ENCODE data around the gene DIPK1B.
A peak's percentile ranks its signal among the peaks of the same experiment; 100 is the strongest.

The DIPK1B gene

DNA sequence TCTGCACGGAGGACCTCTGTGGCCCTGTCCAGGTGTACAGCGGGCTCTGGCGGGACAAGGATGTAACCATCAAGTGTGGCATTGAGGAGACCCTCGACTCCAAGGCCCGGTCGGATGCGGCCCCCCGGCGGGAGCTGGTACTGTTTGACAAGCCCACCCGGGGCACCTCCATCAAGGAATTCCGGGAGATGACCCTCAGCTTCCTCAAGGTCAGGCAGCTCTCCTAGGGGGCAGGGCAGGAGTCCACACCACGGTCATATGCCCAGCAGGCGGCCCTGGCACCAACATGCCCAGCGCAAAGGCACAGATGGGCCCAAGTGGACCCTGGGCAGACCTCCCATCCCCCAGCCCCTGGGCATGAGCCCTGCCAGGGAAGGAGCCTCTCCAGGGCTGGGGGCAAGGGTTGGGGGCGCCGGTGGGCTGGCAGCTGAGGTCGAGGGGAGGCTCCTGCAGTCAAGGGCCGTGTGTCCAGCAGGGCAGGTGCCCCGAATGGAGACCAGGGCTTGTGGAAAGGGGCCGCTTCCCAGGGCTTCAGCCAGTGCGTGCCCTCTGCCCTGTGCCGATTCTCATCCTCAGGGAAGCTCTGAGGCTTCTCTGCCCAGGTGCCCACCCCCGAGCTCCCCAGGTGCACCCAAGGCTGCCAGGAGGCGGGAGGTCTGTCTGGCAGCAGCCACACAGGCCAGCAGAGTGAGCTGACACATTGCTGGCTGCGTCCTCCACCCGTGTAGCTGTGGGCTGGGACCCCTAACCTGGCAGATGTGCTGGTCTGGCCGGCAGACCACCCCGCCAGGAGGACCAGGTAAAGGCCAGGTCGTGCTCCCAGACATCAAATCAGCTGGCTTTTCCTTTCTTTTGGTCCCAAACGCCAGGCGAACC lies 10.0 kb downstream of the DIPK1B start:
- whole genome bisulfite sequencing, 2 donors (ENCODE audit: extremely low coverage in 2 of 2, insufficient read length in 2 of 2, insufficient replicate concordance in 1 of 2) = no CpG with 5 or more reads among the region's 31 CpGs
- no peak overlapping the region for H2BK5ac ChIP-seq (ENCODE audit: low read length)
- no peak overlapping the region for H3K9ac ChIP-seq (ENCODE audit: low read depth, low read length, poor library complexity)
- H2BK12ac ChIP-seq (ENCODE audit: low read length) = no peak overlapping the region
- H3K4ac ChIP-seq (ENCODE audit: low read length) = no peak overlapping the region
- H2AK5ac ChIP-seq (ENCODE audit: low read depth, low read length) = no peak overlapping the region
- H3K36me3 ChIP-seq (replicated peaks in 1 of 2; ENCODE audit: control insufficient read depth in 2 of 2, insufficient read depth in 2 of 2, low read length in 2 of 2) = peaks cover 43 to 61% of the 10 kb centered on the region in 2 donors
- no peak overlapping the region for H4K91ac ChIP-seq (ENCODE audit: low read depth, low read length, poor library complexity)
- peak overlapping the region; percentile 80 for H3K23ac ChIP-seq (ENCODE audit: low read depth, low read length, poor library complexity)
- peaks cover 28 to 39% of the 10 kb centered on the region in 2 donors for H3K4me1 ChIP-seq (ENCODE audit: control insufficient read depth in 2 of 2, insufficient read depth in 1 of 2, low read depth in 1 of 2, low read length in 2 of 2)
- peaks cover 0 to under 1% of the 10 kb centered on the region in 2 donors for H3K9me3 ChIP-seq (replicated peaks in 1 of 2; ENCODE audit: control insufficient read depth in 2 of 2, insufficient read depth in 1 of 2, low read depth in 1 of 2, low read length in 2 of 2)
- no peak overlapping the region for H3K18ac ChIP-seq (ENCODE audit: low read length)
- peaks cover 19% of the 10 kb centered on the region for H3K79me1 ChIP-seq (ENCODE audit: low read depth, low read length)
- no peak overlapping the region for H3K14ac ChIP-seq (ENCODE audit: low read length)
- H2BK15ac ChIP-seq (ENCODE audit: low read length) = no peak overlapping the region
- no peak overlapping the region for H2AFZ ChIP-seq (ENCODE audit: low read length)
- no peak for DNase-seq (ENCODE audit: low spot score)
- no peak overlapping the region for H3K4me3 ChIP-seq (ENCODE audit: low read length in 2 of 2)
- H3K4me2 ChIP-seq (ENCODE audit: insufficient read depth, low read length, poor library complexity, severe bottlenecking) = no peak overlapping the region
- no peak overlapping the region for H2BK120ac ChIP-seq (ENCODE audit: low read depth, low read length)
- H3K27ac ChIP-seq (replicated peaks; ENCODE audit: low read length) = no peak overlapping the region
- H4K8ac ChIP-seq (ENCODE audit: low read depth, low read length) = no peak overlapping the region
- H3K27me3 ChIP-seq (ENCODE audit: control insufficient read depth in 3 of 3, insufficient read depth in 3 of 3, low read depth in 1 of 3, low read length in 3 of 3) = no peaks in the 10 kb centered on the region

DNA sequence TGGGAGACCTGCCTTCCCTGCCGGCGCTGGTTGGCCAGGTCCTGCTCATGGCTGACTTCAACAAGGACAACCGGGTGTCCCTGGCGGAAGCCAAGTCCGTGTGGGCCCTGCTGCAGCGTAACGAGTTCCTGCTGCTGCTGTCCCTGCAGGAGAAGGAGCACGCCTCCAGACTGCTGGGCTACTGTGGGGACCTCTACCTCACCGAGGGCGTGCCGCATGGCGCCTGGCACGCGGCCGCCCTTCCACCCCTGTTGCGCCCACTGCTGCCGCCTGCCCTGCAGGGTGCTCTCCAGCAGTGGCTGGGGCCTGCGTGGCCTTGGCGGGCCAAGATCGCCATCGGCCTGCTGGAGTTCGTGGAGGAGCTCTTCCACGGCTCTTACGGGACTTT lies 10.6 kb downstream of the DIPK1B start:
- peaks cover 29 to 42% of the 10 kb centered on the region in 2 donors for H3K4me1 ChIP-seq (ENCODE audit: control insufficient read depth in 2 of 2, insufficient read depth in 1 of 2, low read depth in 1 of 2, low read length in 2 of 2)
- H3K18ac ChIP-seq (ENCODE audit: low read length) = no peak overlapping the region
- peaks cover 43 to 61% of the 10 kb centered on the region in 2 donors for H3K36me3 ChIP-seq (replicated peaks in 1 of 2; ENCODE audit: control insufficient read depth in 2 of 2, insufficient read depth in 2 of 2, low read length in 2 of 2)
- DNase-seq (ENCODE audit: low spot score) = no peak
- H3K79me1 ChIP-seq (ENCODE audit: low read depth, low read length) = peaks cover 23% of the 10 kb centered on the region
- H3K4me2 ChIP-seq (ENCODE audit: insufficient read depth, low read length, poor library complexity, severe bottlenecking) = no peak overlapping the region
- H2BK5ac ChIP-seq (ENCODE audit: low read length) = no peak overlapping the region
- no peak overlapping the region for H4K91ac ChIP-seq (ENCODE audit: low read depth, low read length, poor library complexity)
- H2BK12ac ChIP-seq (ENCODE audit: low read length) = no peak overlapping the region
- peaks cover 0 to 2% (median 0%) of the 10 kb centered on the region in 3 experiments for H3K27me3 ChIP-seq (ENCODE audit: control insufficient read depth in 3 of 3, insufficient read depth in 3 of 3, low read depth in 1 of 3, low read length in 3 of 3)
- H2BK15ac ChIP-seq (ENCODE audit: low read length) = no peak overlapping the region
- no peak overlapping the region for H2AK5ac ChIP-seq (ENCODE audit: low read depth, low read length)
- H3K14ac ChIP-seq (ENCODE audit: low read length) = no peak overlapping the region
- H3K27ac ChIP-seq (replicated peaks; ENCODE audit: low read length) = no peak overlapping the region
- peaks cover 0 to 3% of the 10 kb centered on the region in 2 donors for H3K9me3 ChIP-seq (replicated peaks in 1 of 2; ENCODE audit: control insufficient read depth in 2 of 2, insufficient read depth in 1 of 2, low read depth in 1 of 2, low read length in 2 of 2)
- no peak overlapping the region for H3K4me3 ChIP-seq (ENCODE audit: low read length in 2 of 2)
- H2BK120ac ChIP-seq (ENCODE audit: low read depth, low read length) = no peak overlapping the region
- H3K9ac ChIP-seq (ENCODE audit: low read depth, low read length, poor library complexity) = no peak overlapping the region
- H4K8ac ChIP-seq (ENCODE audit: low read depth, low read length) = no peak overlapping the region
- H3K4ac ChIP-seq (ENCODE audit: low read length) = no peak overlapping the region
- no CpG with 5 or more reads among the region's 24 CpGs for WGBS, 2 donors (ENCODE audit: extremely low coverage in 2 of 2, insufficient read length in 2 of 2, insufficient replicate concordance in 1 of 2)
- no peak overlapping the region for H2AFZ ChIP-seq (ENCODE audit: low read length)
- peak overlapping the region; percentile 16 for H3K23ac ChIP-seq (ENCODE audit: low read depth, low read length, poor library complexity)

DNA sequence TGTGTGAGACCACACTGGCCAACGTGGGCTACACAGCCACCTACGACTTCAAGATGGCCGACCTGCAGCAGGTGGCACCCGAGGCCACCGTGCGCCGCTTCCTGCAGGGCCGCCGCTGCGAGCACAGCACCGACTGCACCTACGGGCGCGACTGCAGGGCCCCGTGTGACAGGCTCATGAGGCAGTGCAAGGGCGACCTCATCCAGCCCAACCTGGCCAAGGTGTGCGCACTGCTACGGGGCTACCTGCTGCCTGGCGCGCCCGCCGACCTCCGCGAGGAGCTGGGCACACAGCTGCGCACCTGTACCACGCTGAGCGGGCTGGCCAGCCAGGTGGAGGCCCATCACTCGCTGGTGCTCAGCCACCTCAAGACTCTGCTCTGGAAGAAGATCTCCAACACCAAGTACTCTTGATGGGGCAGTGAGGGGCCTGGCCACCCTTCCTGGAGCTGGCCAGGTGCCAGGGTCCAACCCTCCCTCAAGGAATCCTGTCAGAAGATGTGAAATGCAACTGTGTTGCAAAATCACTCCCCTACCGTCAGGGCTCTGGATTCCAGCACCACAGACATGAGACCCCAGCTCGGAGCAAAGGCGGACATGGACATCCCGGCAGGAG lies 11.1 kb downstream of the DIPK1B start:
- Histone ChIP-seq H2BK12ac (ENCODE audit: low read length) (no peak overlapping the region), H2AK5ac (ENCODE audit: low read depth, low read length) (no peak overlapping the region), H2BK15ac (ENCODE audit: low read length) (no peak overlapping the region), H3K9me3 (replicated peaks in 1 of 2; ENCODE audit: control insufficient read depth in 2 of 2, insufficient read depth in 1 of 2, low read depth in 1 of 2, low read length in 2 of 2) (peaks cover 0 to 3% of the 10 kb centered on the region in 2 donors), H4K8ac (ENCODE audit: low read depth, low read length) (no peak overlapping the region), H3K4me1 (ENCODE audit: control insufficient read depth in 2 of 2, insufficient read depth in 1 of 2, low read depth in 1 of 2, low read length in 2 of 2) (peaks cover 29 to 42% of the 10 kb centered on the region in 2 donors), H3K23ac (ENCODE audit: low read depth, low read length, poor library complexity) (peak overlapping the region; percentile 73), H3K4me3 (ENCODE audit: low read length in 2 of 2) (no peak overlapping the region), H3K27ac (replicated peaks; ENCODE audit: low read length) (no peak overlapping the region), H3K9ac (ENCODE audit: low read depth, low read length, poor library complexity) (no peak overlapping the region), H3K27me3 (ENCODE audit: control insufficient read depth in 3 of 3, insufficient read depth in 3 of 3, low read depth in 1 of 3, low read length in 3 of 3) (peaks cover 0 to 5% (median 0%) of the 10 kb centered on the region in 3 experiments), H3K36me3 (replicated peaks in 1 of 2; ENCODE audit: control insufficient read depth in 2 of 2, insufficient read depth in 2 of 2, low read length in 2 of 2) (peaks cover 43 to 61% of the 10 kb centered on the region in 2 donors), H2AFZ (ENCODE audit: low read length) (no peak overlapping the region), H3K79me1 (ENCODE audit: low read depth, low read length) (peaks cover 23% of the 10 kb centered on the region), H3K18ac (ENCODE audit: low read length) (no peak overlapping the region), H2BK120ac (ENCODE audit: low read depth, low read length) (no peak overlapping the region), H2BK5ac (ENCODE audit: low read length) (no peak overlapping the region), H3K14ac (ENCODE audit: low read length) (no peak overlapping the region), H3K4me2 (ENCODE audit: insufficient read depth, low read length, poor library complexity, severe bottlenecking) (no peak overlapping the region), H3K4ac (ENCODE audit: low read length) (no peak overlapping the region), H4K91ac (ENCODE audit: low read depth, low read length, poor library complexity) (peak overlapping the region; percentile 12)
- no CpG with 5 or more reads among the region's 32 CpGs for WGBS, 2 donors (ENCODE audit: extremely low coverage in 2 of 2, insufficient read length in 2 of 2, insufficient replicate concordance in 1 of 2)
- DNase-seq (ENCODE audit: low spot score) = no peak

DNA sequence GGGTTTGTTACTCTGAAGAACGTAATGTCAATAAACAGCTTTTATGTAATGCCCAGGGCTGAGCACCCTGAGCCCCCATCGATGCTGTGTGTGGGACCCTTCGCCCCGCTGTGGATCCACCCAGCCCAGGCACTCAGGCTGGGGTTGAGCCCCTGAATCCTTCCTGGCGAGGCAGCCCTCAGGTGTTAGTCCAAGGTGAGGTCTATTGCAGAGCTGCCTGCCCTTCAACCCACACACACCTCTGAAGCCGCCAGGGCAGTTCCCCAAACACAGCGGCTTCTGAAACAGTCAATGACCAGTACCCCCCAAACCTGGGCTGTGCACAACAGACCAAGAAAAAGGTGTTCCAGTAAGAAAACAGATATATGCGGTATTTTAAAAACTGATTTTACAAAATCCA lies 11.6 kb downstream of the DIPK1B start:
- H3K18ac ChIP-seq (ENCODE audit: low read length) = no peak overlapping the region
- H3K4me3 ChIP-seq (ENCODE audit: low read length in 2 of 2) = no peak overlapping the region
- no peak overlapping the region for H3K4ac ChIP-seq (ENCODE audit: low read length)
- no peak overlapping the region for H2AFZ ChIP-seq (ENCODE audit: low read length)
- no peak overlapping the region for H3K14ac ChIP-seq (ENCODE audit: low read length)
- H3K4me2 ChIP-seq (ENCODE audit: insufficient read depth, low read length, poor library complexity, severe bottlenecking) = no peak overlapping the region
- H3K36me3 ChIP-seq (replicated peaks in 1 of 2; ENCODE audit: control insufficient read depth in 2 of 2, insufficient read depth in 2 of 2, low read length in 2 of 2) = peaks cover 43 to 61% of the 10 kb centered on the region in 2 donors
- peaks cover 29 to 42% of the 10 kb centered on the region in 2 donors for H3K4me1 ChIP-seq (ENCODE audit: control insufficient read depth in 2 of 2, insufficient read depth in 1 of 2, low read depth in 1 of 2, low read length in 2 of 2)
- H3K27me3 ChIP-seq (ENCODE audit: control insufficient read depth in 3 of 3, insufficient read depth in 3 of 3, low read depth in 1 of 3, low read length in 3 of 3) = peaks cover 0 to 10% (median 0%) of the 10 kb centered on the region in 3 experiments
- no peak overlapping the region for H3K23ac ChIP-seq (ENCODE audit: low read depth, low read length, poor library complexity)
- H4K91ac ChIP-seq (ENCODE audit: low read depth, low read length, poor library complexity) = no peak overlapping the region
- no peak overlapping the region for H2AK5ac ChIP-seq (ENCODE audit: low read depth, low read length)
- H4K8ac ChIP-seq (ENCODE audit: low read depth, low read length) = no peak overlapping the region
- H3K9ac ChIP-seq (ENCODE audit: low read depth, low read length, poor library complexity) = no peak overlapping the region
- H3K27ac ChIP-seq (replicated peaks; ENCODE audit: low read length) = no peak overlapping the region
- peaks cover 0 to 3% of the 10 kb centered on the region in 2 donors for H3K9me3 ChIP-seq (replicated peaks in 1 of 2; ENCODE audit: control insufficient read depth in 2 of 2, insufficient read depth in 1 of 2, low read depth in 1 of 2, low read length in 2 of 2)
- no CpG with 5 or more reads among the region's 8 CpGs for WGBS, 2 donors (ENCODE audit: extremely low coverage in 2 of 2, insufficient read length in 2 of 2, insufficient replicate concordance in 1 of 2)
- peaks cover 23% of the 10 kb centered on the region for H3K79me1 ChIP-seq (ENCODE audit: low read depth, low read length)
- no peak for DNase-seq (ENCODE audit: low spot score)
- no peak overlapping the region for H2BK5ac ChIP-seq (ENCODE audit: low read length)
- no peak overlapping the region for H2BK12ac ChIP-seq (ENCODE audit: low read length)
- no peak overlapping the region for H2BK15ac ChIP-seq (ENCODE audit: low read length)
- no peak overlapping the region for H2BK120ac ChIP-seq (ENCODE audit: low read depth, low read length)
